ENCODE measurements around the gene REXO1.

The REXO1 gene

DNA sequence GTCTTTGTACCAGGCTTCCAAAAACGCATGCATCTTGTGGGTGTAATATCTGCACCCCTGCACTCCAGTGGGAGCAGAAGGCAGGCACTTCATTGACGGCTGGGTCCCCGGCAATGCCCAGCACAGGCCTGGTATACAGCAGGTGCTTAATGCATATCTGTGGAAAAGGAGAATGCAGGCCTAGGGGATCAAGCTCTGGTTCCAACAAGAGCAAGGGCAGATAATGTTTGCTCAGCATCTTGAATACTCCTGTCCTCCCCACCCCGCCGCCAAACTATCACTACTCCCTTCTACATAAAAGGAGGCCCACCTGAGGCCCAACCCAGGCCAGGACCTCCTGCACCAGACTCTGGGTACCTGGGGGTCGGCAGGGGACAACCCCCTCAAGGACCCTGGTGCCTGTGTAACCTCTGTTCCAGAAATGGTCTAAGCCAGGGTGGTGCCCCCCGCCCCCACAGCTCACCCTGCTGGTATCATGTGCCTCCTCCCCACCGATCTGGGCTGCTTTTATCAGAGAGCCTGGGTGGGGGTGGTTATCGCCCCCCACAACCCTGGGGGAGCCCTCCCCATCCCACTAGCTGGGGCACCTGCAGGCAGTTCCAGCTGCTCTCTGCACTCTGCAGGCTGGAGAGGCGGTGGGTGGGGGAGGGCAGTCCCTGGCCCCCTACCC, 10.3 kb upstream of the REXO1 start:
- no peak overlapping the region for H3K4me3 ChIP-seq (ENCODE audit: low read length, poor library complexity, severe bottlenecking)
- H3F3A ChIP-seq (ENCODE audit: low read depth): no peaks in the 10 kb centered on the region
- no peak overlapping the region for H3K9ac ChIP-seq (ENCODE audit: low read depth, low read length, poor library complexity, severe bottlenecking)
- H3K27me3 ChIP-seq (ENCODE audit: insufficient read depth, low read length, poor library complexity, severe bottlenecking): no peaks in the 10 kb centered on the region
- no peaks in the 10 kb centered on the region for H3K36me3 ChIP-seq (ENCODE audit: insufficient read depth, low read length)
- peaks cover 62% of the 10 kb centered on the region for H4K20me1 ChIP-seq (ENCODE audit: insufficient read depth, low read length, poor library complexity, severe bottlenecking)
- no peak for TF ChIP-seq EZH2phosphoT487 (IDR thresholded peaks at IDR 0.05; ENCODE audit: borderline replicate concordance)
- TF ChIP-seq, protein P1, sequence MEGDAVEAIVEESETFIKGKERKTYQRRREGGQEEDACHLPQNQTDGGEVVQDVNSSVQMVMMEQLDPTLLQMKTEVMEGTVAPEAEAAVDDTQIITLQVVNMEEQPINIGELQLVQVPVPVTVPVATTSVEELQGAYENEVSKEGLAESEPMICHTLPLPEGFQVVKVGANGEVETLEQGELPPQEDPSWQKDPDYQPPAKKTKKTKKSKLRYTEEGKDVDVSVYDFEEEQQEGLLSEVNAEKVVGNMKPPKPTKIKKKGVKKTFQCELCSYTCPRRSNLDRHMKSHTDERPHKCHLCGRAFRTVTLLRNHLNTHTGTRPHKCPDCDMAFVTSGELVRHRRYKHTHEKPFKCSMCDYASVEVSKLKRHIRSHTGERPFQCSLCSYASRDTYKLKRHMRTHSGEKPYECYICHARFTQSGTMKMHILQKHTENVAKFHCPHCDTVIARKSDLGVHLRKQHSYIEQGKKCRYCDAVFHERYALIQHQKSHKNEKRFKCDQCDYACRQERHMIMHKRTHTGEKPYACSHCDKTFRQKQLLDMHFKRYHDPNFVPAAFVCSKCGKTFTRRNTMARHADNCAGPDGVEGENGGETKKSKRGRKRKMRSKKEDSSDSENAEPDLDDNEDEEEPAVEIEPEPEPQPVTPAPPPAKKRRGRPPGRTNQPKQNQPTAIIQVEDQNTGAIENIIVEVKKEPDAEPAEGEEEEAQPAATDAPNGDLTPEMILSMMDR (conservative IDR thresholded peaks at IDR 0.05; ENCODE audit: low read length): no peak
- peaks cover 85% of the 10 kb centered on the region for H3K79me2 ChIP-seq (ENCODE audit: insufficient read depth, low read length)
- H3K9me2 ChIP-seq (replicated peaks; ENCODE audit: low read depth, low read length): no peaks in the 10 kb centered on the region
- H2AFZ ChIP-seq (ENCODE audit: low read length): no peak overlapping the region
- H3K9me3 ChIP-seq (ENCODE audit: insufficient read depth, low read depth, low read length): no peaks in the 10 kb centered on the region
- peak overlapping the region; percentile 15 for H3K4me2 ChIP-seq (ENCODE audit: low read depth, low read length, poor library complexity, severe bottlenecking)
- H3K4me1 ChIP-seq (ENCODE audit: insufficient read depth, low read length, poor library complexity, severe bottlenecking): peaks cover 33% of the 10 kb centered on the region

DNA sequence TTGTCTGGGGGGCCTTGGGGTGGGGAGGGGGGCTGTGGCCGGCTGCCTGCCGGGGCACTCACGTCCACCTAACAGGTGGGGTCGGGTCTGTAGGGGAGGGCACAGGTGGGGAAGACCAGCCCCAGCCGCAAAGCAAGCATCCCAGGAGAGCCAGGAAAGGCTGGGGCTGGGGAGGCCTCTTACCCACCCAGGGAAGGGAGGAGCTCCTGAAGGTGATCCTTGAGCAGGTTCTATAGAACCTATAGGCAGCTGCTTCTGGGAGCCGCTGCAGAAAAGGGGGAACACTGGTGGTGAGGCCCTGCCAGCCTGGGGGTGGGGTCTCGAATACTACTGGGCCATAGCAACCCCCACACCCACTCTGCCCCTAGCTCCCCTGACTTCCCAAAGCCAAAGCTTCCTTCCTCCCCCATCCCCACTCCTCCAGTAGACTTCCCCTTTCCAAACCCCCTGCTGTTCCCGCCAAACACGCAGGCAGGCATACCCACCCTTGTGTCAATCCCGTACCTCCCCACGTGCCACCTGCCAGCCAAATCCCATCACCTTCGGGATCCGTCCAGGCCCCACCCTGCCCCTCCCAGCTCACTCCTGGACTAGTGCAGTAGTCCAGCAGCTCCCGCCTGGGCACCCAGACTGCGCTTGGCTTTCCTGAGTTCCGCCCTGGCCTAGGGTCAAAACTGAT, 9.5 kb upstream of the REXO1 start:
- peaks cover 90% of the 10 kb centered on the region for H3K79me2 ChIP-seq (ENCODE audit: insufficient read depth, low read length)
- no peak overlapping the region for H3K4me2 ChIP-seq (ENCODE audit: low read depth, low read length, poor library complexity, severe bottlenecking)
- TF ChIP-seq EZH2phosphoT487 (IDR thresholded peaks at IDR 0.05; ENCODE audit: borderline replicate concordance): no peak
- TF ChIP-seq, protein P1 (conservative IDR thresholded peaks at IDR 0.05; ENCODE audit: low read length): no peak
- H3K9me2 ChIP-seq (replicated peaks; ENCODE audit: low read depth, low read length): no peaks in the 10 kb centered on the region
- H3K4me1 ChIP-seq (ENCODE audit: insufficient read depth, low read length, poor library complexity, severe bottlenecking): peaks cover 38% of the 10 kb centered on the region
- no peak overlapping the region for H2AFZ ChIP-seq (ENCODE audit: low read length)
- no peaks in the 10 kb centered on the region for H3F3A ChIP-seq (ENCODE audit: low read depth)
- H4K20me1 ChIP-seq (ENCODE audit: insufficient read depth, low read length, poor library complexity, severe bottlenecking): peaks cover 66% of the 10 kb centered on the region
- H3K4me3 ChIP-seq (ENCODE audit: low read length, poor library complexity, severe bottlenecking): no peak overlapping the region
- H3K36me3 ChIP-seq (ENCODE audit: insufficient read depth, low read length): no peaks in the 10 kb centered on the region
- no peak overlapping the region for H3K9ac ChIP-seq (ENCODE audit: low read depth, low read length, poor library complexity, severe bottlenecking)
- no peaks in the 10 kb centered on the region for H3K27me3 ChIP-seq (ENCODE audit: insufficient read depth, low read length, poor library complexity, severe bottlenecking)
- no peaks in the 10 kb centered on the region for H3K9me3 ChIP-seq (ENCODE audit: insufficient read depth, low read depth, low read length)

DNA sequence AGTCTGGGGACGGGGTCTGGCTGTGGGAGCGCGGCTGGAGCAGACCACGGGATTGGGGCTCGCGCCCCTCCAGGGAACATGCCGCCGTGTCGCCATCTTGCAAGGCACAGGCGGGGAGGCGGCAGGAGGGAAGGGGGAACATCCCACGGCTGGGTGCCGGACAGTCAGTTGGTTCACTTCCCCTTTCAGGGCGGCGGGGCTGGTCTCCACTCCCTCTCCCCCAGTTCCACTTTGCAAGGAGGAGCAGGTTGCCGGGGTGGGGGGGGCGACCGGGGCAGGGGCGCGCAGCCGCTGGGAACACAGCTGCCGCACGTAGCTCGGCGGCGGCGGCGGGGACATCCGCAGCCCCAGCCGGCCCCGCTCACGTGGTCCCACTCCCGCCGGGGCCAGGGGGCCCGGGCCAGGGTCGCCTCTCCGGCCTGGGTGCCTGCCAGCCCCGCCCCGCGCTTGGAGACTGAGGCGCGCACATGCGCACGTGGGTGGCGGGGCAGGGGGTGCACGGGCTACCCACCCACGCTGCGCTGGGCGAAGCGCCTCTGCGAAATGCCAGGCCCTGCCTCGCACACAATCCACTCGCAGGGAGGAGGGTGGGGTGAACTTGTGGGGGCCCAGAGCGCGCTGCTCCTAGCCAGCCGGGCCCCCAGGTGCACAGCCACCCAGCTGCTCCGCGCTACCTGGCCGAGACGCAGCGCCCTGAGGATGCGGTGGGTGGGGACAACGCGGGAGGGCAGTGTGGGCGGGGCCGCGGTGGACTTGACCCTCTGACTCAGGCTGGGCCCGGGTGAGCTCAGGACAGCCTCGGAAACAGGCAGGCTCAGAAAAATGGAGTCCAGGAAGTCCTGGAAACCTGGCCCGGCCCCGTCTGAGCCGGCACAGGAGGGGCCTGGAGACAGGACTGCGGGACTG, 8.7 kb upstream of the REXO1 start:
- Histone ChIP-seq H3K4me1 (ENCODE audit: insufficient read depth, low read length, poor library complexity, severe bottlenecking) (peaks cover 38% of the 10 kb centered on the region), H3K79me2 (ENCODE audit: insufficient read depth, low read length) (peaks cover 85% of the 10 kb centered on the region), H3F3A (ENCODE audit: low read depth) (no peaks in the 10 kb centered on the region), H3K27me3 (ENCODE audit: insufficient read depth, low read length, poor library complexity, severe bottlenecking) (no peaks in the 10 kb centered on the region), H3K4me3 (ENCODE audit: low read length, poor library complexity, severe bottlenecking) (no peak overlapping the region), H3K36me3 (ENCODE audit: insufficient read depth, low read length) (no peaks in the 10 kb centered on the region), H3K9me3 (ENCODE audit: insufficient read depth, low read depth, low read length) (no peaks in the 10 kb centered on the region), H2AFZ (ENCODE audit: low read length) (no peak overlapping the region), H3K9me2 (replicated peaks; ENCODE audit: low read depth, low read length) (no peaks in the 10 kb centered on the region), H4K20me1 (ENCODE audit: insufficient read depth, low read length, poor library complexity, severe bottlenecking) (peaks cover 61% of the 10 kb centered on the region), H3K4me2 (ENCODE audit: low read depth, low read length, poor library complexity, severe bottlenecking) (no peak overlapping the region), H3K9ac (ENCODE audit: low read depth, low read length, poor library complexity, severe bottlenecking) (no peak overlapping the region)
- no peak for TF ChIP-seq EZH2phosphoT487 (IDR thresholded peaks at IDR 0.05; ENCODE audit: borderline replicate concordance)
- TF ChIP-seq, protein P1 (conservative IDR thresholded peaks at IDR 0.05; ENCODE audit: low read length): no peak
